ENCODE measurements around the gene TAF1D. TPM values are rescaled to one million over a fixed set of nuclear protein-coding genes. Genes with fewer than 3 reads are reported as not detected.
"Not testable (repeated sequence)": the region's sequence is repeated elsewhere in the genome, so short reads cannot be mapped to it uniquely, and the experiment has no call there.

The TAF1D gene
- polyA plus RNA-seq, 1 experiment: 32.8 TPM

DNA sequence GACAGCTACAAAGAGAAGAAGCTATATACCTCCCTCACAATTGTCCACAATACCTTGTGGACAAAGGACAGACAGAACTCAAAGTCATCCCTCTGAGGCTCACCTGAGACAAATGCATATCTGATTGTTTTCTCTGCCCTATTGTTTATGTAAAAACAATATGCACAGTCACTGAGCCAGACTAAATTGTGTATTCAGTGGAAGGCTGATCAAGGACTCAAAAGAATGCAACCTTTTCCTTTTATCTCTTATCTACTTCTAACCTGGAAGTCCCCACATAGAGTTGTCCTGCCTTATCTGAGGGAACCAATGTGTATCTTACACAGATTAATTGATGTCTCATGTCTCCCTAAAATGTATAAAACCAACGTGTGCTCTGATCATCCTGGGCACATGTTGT, 28.9 kb upstream of the TAF1D start:
- CTCF ChIA-PET: no interaction called here

DNA sequence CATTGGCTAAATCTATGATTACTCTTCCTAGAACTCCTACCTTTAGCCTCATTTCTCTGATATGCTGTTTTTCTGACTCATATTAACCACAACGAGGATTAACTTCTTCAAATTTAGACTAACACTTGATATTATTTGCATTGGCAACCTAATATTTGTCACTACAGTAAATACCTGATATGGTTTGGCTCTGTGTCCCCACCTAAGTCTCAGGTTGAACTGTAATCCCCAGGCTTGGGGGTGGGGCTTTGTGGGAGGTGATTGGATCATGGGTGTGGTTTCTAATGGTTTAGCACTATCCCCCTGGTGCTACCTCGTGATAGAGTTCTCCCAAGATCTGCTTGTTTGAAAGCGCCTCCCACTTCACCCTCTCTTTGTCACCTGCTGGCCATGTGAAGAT, 25.7 kb upstream of the TAF1D start:
- POLR2A ChIA-PET: no interaction called here
- CTCF ChIA-PET: no interaction called here
- H3K27me3 ChIP-seq (ENCODE audit: control insufficient read depth, insufficient read depth, low read length): no peaks in the 10 kb centered on the region
- TF ChIP-seq, protein P1, sequence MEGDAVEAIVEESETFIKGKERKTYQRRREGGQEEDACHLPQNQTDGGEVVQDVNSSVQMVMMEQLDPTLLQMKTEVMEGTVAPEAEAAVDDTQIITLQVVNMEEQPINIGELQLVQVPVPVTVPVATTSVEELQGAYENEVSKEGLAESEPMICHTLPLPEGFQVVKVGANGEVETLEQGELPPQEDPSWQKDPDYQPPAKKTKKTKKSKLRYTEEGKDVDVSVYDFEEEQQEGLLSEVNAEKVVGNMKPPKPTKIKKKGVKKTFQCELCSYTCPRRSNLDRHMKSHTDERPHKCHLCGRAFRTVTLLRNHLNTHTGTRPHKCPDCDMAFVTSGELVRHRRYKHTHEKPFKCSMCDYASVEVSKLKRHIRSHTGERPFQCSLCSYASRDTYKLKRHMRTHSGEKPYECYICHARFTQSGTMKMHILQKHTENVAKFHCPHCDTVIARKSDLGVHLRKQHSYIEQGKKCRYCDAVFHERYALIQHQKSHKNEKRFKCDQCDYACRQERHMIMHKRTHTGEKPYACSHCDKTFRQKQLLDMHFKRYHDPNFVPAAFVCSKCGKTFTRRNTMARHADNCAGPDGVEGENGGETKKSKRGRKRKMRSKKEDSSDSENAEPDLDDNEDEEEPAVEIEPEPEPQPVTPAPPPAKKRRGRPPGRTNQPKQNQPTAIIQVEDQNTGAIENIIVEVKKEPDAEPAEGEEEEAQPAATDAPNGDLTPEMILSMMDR (IDR thresholded peaks at IDR 0.05; ENCODE audit: insufficient read depth, low read depth, low read length): no peak
- no peaks in the 10 kb centered on the region; the same call in 1 of the 2 replicates for H3K36me3 ChIP-seq (ENCODE audit: control insufficient read depth, insufficient read depth, low read length)
- no peak overlapping the region for H3K4me3 ChIP-seq (ENCODE audit: low read depth, low read length)
- no peak for DNase-seq (ENCODE audit: low read depth)

More for the DNA sequence above, 28.9 kb upstream of the TAF1D start:
- TF ChIP-seq, protein P1 (IDR thresholded peaks at IDR 0.05; ENCODE audit: insufficient read depth, low read depth, low read length): no peak
- no peaks in the 10 kb centered on the region for H3K36me3 ChIP-seq (ENCODE audit: control insufficient read depth, insufficient read depth, low read length)
- POLR2A ChIA-PET: no interaction called here
- no peak for DNase-seq (ENCODE audit: low read depth)
- H3K27me3 ChIP-seq (ENCODE audit: control insufficient read depth, insufficient read depth, low read length): no peaks in the 10 kb centered on the region
- H3K4me3 ChIP-seq (ENCODE audit: low read depth, low read length): no peak overlapping the region

DNA sequence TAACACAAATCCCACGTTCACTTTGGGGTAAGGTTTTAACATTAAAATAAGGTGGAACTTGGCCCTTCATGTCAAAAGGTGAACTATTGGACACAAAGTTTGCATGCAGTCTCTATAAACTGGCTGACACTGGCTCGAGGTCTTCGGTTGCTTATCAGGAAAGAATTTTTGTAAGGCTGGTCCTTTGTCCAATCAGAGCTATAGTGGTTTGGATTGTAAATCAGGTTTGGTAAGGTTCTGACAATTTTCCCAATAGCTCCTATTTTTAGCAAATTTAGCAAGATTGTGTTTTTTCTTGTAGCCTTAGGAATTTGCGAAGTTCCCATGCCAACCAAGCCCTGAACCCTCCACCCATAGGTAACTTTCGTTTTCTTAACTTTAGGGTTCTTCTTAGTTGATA, 25.2 kb upstream of the TAF1D start:
- Histone ChIP-seq H3K36me3 (ENCODE audit: control insufficient read depth, insufficient read depth, low read length) (no peaks in the 10 kb centered on the region; the same call in 1 of the 2 replicates), H3K27me3 (ENCODE audit: control insufficient read depth, insufficient read depth, low read length) (no peaks in the 10 kb centered on the region), H3K4me3 (ENCODE audit: low read depth, low read length) (no peak overlapping the region)
- POLR2A ChIA-PET: no interaction called here
- CTCF ChIA-PET: no interaction called here
- TF ChIP-seq, protein P1 (IDR thresholded peaks at IDR 0.05; ENCODE audit: insufficient read depth, low read depth, low read length): no peak
- no peak for DNase-seq (ENCODE audit: low read depth)

DNA sequence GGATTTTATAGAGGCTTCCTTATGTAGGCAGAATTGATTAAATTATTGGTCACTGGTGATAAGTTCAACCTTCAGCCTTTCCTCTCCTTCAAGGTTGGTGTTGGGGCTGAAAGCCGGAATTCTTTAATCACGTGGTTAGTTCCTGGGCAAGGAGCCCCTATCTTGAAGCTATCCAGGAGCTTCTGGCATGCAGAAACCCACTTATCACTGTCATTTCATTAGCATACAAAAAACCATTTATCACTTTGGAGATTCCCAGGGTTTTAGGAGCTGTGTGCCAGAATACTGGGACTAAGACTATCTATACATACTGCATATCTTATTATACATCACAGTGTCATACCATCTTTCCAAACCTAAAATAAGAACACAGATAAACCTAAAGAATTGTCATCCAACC, 24.3 kb upstream of the TAF1D start:
- no peaks in the 10 kb centered on the region for H3K27me3 ChIP-seq (ENCODE audit: control insufficient read depth, insufficient read depth, low read length)
- DNase-seq (ENCODE audit: low read depth): no peak
- POLR2A ChIA-PET: no interaction called here
- TF ChIP-seq, protein P1 (IDR thresholded peaks at IDR 0.05; ENCODE audit: insufficient read depth, low read depth, low read length): no peak
- H3K36me3 ChIP-seq (ENCODE audit: control insufficient read depth, insufficient read depth, low read length): no peaks in the 10 kb centered on the region; the same call in 1 of the 2 replicates
- CTCF ChIA-PET: interaction anchor here (0.6 kb wide), 1 partner anchor 55 kb away, joined by 4 read pairs; no protein-coding TSS in a partner anchor
- H3K4me3 ChIP-seq (ENCODE audit: low read depth, low read length): no peak overlapping the region

DNA sequence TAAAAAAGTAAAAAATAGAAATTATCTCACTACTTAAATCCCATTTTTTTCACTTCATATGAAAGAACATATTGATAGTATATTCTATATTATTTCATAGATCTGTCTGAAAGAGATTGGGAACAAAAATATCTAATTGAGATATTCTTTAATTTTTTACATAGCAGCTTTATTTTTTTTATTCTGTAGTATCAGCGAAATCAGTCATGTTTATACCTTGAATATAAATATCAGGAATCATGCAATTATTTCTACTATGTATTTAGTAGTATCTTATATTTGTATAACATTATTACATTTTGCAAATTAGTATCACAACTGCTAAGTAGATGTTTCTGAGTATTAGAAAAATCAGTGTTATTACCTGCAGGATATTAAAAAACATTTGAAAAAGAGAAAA, 20.6 kb upstream of the TAF1D start:
- no peaks in the 10 kb centered on the region for H3K27me3 ChIP-seq (ENCODE audit: control insufficient read depth, insufficient read depth, low read length)
- POLR2A ChIA-PET: no interaction called here
- TF ChIP-seq, protein P1 (IDR thresholded peaks at IDR 0.05; ENCODE audit: insufficient read depth, low read depth, low read length): no peak
- peaks cover 6% of the 10 kb centered on the region for H3K36me3 ChIP-seq (ENCODE audit: control insufficient read depth, insufficient read depth, low read length)
- CTCF ChIA-PET: interaction anchor here (0.6 to 0.8 kb wide), 2 partner anchors 21 to 23 kb away, joined by 3 read pairs; partner anchors contain the start of genes C11orf54 and TAF1D
- no peak for DNase-seq (ENCODE audit: low read depth)
- H3K4me3 ChIP-seq (ENCODE audit: low read depth, low read length): no peak overlapping the region

DNA sequence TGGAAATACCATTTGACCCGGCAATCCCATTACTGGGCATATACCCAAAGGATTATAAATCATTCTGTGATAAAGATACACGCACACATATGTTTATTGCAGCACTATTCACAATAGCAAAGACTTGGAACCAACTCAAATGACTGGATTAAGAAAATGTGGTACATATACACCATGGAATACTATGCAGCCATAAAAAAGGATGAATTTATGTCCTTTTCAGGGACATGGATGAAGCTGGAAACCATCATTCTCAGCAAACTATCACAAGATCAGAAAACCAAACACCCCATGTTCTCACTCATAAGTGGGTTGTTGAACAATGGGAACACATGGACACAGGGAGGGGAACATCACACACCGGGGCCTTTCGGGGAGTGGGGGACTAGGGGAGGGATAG, 17.8 kb upstream of the TAF1D start:
- POLR2A ChIA-PET; H3K36me3 ChIP-seq (ENCODE audit: control insufficient read depth, insufficient read depth, low read length); CTCF ChIA-PET; H3K27me3 ChIP-seq (ENCODE audit: control insufficient read depth, insufficient read depth, low read length); DNase-seq (ENCODE audit: low read depth); H3K4me3 ChIP-seq (ENCODE audit: low read depth, low read length): not testable (repeated sequence)

All from BJ (cell line).